Measurements from ENCODE around the gene SLC17A9.

DNA sequence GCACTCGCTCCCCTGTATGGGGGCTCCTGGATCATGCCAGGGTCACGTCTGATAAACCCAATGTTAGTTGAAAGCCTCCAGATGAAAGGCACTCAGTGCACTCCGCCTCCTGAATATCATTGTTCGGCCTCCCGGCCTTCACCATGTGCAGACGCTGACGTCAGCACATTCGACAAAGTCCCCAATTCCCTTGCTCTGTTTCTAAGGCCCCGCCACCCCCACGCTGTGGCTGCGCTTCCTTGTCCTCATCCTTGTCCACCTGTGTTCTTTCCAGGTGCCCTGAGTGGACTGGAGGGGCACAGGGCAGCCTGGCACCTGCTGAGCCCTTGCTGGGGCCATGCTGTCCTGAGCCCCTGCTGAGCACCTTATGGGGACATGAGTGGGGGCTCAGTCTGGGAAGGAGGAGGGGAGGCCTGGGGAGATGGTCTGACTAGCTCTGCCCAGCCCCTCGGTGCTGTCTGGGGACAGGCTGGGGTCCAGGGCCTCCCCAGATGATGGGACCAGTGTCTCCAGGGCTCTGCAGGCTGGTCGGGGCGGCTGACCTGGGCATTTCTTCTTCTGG is 64.1 kb downstream of the SLC17A9 start:
- TF ChIP-seq, protein P1, sequence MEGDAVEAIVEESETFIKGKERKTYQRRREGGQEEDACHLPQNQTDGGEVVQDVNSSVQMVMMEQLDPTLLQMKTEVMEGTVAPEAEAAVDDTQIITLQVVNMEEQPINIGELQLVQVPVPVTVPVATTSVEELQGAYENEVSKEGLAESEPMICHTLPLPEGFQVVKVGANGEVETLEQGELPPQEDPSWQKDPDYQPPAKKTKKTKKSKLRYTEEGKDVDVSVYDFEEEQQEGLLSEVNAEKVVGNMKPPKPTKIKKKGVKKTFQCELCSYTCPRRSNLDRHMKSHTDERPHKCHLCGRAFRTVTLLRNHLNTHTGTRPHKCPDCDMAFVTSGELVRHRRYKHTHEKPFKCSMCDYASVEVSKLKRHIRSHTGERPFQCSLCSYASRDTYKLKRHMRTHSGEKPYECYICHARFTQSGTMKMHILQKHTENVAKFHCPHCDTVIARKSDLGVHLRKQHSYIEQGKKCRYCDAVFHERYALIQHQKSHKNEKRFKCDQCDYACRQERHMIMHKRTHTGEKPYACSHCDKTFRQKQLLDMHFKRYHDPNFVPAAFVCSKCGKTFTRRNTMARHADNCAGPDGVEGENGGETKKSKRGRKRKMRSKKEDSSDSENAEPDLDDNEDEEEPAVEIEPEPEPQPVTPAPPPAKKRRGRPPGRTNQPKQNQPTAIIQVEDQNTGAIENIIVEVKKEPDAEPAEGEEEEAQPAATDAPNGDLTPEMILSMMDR (conservative IDR thresholded peaks at IDR 0.05): no peak
- peak; percentile 76; the same call in 1 of the 2 replicates for TF ChIP-seq EZH2 (IDR thresholded peaks at IDR 0.05; ENCODE audit: low read depth)

All from PC-9 (cell line).